Measurements from ENCODE around the gene RCE1.

Gene RCE1

DNA sequence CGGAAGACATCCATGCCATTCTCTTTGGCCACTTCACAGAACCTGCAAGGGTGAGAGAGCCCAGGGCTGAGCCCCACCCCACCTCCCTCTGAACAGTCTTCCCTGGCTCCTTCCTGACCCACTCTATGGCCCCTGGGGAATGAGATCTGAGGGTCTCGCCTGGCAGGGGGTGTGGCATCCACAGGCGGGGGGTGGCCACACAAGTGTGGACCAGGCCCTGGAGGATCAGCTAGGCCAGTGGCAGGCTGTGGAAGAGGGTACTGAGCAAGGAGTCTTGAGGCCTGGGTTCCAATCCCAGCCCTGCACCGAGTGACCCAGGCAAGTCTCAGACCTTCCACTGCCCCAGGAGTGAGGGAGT lies 8.0 kb downstream of the RCE1 start:
- TF ChIP-seq, protein P1, sequence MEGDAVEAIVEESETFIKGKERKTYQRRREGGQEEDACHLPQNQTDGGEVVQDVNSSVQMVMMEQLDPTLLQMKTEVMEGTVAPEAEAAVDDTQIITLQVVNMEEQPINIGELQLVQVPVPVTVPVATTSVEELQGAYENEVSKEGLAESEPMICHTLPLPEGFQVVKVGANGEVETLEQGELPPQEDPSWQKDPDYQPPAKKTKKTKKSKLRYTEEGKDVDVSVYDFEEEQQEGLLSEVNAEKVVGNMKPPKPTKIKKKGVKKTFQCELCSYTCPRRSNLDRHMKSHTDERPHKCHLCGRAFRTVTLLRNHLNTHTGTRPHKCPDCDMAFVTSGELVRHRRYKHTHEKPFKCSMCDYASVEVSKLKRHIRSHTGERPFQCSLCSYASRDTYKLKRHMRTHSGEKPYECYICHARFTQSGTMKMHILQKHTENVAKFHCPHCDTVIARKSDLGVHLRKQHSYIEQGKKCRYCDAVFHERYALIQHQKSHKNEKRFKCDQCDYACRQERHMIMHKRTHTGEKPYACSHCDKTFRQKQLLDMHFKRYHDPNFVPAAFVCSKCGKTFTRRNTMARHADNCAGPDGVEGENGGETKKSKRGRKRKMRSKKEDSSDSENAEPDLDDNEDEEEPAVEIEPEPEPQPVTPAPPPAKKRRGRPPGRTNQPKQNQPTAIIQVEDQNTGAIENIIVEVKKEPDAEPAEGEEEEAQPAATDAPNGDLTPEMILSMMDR (IDR thresholded peaks at IDR 0.05; ENCODE audit: insufficient read depth, low read length, missing control alignments), result no peak
- ChIA-PET CTCF (interaction anchor here (0.7 to 1.1 kb wide), 3 partner anchors 8 to 171 kb away, joined by 3 to 4 read pairs (median 3); partner anchors contain the start of gene RCE1), POLR2A (interaction anchor here (0.6 kb wide), 2 partner anchors 173 to 207 kb away, joined by 3 read pairs; no protein-coding TSS in a partner anchor)
- no peak for DNase-seq (ENCODE audit: low read depth, low spot score)
- no peak overlapping the region for H3K4me3 ChIP-seq (ENCODE audit: low read depth, low read length)

DNA sequence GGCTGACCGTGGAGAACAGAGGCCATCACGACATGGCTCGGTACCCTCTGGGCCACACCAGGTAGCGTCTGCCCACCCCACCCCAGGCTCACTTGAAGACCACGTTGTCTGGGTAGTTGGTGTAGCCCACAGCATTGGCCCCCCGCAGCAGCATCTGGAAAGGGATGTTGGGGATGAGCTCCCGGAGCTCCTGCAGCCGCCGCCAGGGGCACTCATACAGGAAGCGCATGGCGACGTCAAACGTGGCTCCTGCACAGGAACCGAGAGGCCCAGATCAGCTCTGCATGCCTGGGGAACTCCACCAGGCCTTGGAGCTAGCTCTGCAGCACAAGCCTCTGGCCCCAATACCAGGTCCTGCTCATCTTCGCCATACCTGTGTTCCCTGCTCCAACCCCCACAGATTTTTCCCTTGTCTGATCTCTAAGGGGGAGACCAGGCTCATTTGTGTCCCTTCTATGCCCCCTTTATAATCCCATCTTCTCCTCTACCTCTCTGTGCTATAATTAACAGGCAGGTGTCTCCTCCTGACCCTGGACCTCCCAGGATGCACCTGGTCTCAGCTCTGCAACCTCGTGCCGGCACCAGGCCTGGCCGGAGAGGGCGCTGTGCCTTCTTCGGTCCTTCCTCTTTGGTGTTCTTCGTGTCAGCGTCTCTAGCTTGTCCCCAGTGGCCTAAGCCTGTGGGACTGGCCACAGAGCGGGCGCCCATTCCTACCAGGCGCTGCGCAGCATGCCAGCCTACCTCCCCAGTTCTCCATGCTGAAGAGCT lies 8.6 kb downstream of the RCE1 start:
- H3K4me3 ChIP-seq (ENCODE audit: low read depth, low read length), result no peak overlapping the region
- ChIA-PET CTCF (interaction anchor here (0.7 to 1.1 kb wide), 3 partner anchors 8 to 120 kb away, joined by 3 to 4 read pairs (median 4); partner anchors contain the start of gene RCE1), POLR2A (interaction anchor here (0.6 kb wide), 1 partner anchor 173 kb away, joined by 3 read pairs; no protein-coding TSS in a partner anchor)
- no peak for DNase-seq (ENCODE audit: low read depth, low spot score)
- TF ChIP-seq, protein P1 (IDR thresholded peaks at IDR 0.05; ENCODE audit: insufficient read depth, low read length, missing control alignments), result peak; percentile 37

DNA sequence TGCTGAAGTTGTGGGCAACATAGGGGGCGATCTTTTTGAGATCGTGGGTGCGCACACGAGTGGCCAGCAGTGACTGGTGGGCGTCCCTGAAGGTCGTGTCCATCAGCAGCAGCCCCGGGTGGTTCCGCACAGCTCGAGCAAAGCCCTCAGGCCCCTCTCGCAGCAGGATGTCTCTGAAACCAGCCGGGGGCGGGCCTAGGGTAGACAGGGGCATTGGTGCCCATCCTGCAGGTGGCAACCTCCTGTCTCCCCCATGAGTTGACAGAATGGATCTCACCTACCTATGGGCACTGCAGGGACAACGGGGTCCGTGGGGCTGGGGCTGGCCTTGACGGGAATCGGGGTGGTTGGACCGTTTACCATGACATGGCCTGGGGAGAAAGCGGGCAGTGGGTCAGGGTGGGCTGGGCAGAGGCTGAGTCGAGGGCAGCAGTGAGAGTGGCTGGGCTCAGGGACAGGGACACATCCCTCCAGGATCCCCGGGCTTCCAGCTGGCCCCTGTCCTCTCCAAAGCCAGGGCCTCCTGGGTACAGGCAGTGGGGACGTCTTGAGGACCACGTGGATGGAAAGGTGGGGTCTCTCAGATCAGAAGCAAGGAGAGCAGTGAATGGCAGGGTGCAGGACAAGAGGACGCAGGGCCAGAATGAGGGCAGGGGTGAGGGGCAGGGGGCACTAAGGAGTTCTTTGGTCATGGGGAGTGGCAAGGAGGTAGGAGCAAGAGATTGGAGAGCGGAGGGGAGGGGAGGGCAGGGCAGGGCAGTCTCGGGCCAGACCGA lies 9.4 kb downstream of the RCE1 start:
- DNase-seq (ENCODE audit: low read depth, low spot score), result no peak
- POLR2A ChIA-PET, result no interaction called here
- TF ChIP-seq, protein P1 (IDR thresholded peaks at IDR 0.05; ENCODE audit: insufficient read depth, low read length, missing control alignments), result no peak
- CTCF ChIA-PET, result interaction anchor here (1.1 to 1.9 kb wide), 2 partner anchors 9 to 10 kb away, joined by 4 to 5 read pairs; partner anchors contain the start of gene RCE1
- H3K4me3 ChIP-seq (ENCODE audit: low read depth, low read length), result no peak overlapping the region

DNA sequence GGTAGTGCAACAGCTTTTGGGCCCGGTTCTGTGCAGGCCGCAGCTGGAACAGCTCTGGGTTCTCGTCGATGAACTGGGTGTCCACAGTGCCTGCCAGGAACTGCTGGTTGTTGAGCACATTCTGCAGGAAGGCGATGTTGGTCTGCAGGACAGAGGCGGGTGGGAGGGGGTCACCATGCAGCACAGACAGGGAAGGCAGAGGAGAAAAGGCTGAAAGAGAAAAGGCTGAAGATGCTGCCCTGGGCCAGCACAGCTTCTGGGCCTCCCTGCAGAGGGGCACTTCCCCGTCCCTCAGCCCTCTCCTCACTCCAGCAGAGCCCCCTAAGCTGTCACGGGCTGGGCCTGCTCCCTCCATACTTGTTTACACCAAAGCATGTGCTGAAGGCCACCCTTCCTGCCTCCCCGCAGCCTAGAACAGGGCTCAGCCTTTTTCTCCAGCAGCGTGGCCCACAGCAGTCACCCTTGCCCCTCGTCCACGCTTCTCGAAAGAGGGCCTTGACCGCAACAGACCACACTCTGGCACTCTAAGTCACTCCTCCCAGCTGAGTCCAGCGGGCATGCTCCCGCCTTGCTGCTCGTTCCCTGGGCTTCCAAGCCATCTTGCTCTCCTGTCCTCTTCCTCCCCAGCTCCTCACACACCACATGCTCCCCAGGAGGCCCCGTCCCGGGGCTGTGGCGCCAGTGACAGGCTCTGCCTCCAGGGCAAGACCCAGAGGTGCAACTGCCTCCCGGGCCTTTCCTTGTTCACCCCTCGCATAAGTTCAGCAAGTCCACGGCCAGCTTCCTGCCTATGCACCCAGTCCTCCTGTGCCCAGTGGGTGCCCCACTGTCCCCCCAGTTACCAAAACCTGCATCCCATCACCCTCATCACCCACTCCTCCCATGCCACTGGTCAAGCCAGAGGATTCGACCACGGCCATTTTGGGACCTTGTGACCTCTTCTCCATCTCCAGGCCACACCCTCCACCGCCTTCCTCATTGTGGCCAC lies 10.3 kb downstream of the RCE1 start:
- ChIA-PET CTCF (interaction anchor here (0.6 to 2.6 kb wide), 3 partner anchors 10 to 151 kb away, joined by 3 to 8 read pairs (median 5); partner anchors contain the start of gene RCE1), POLR2A (no interaction called here)
- TF ChIP-seq, protein P1 (IDR thresholded peaks at IDR 0.05; ENCODE audit: insufficient read depth, low read length, missing control alignments), result no peak
- H3K4me3 ChIP-seq (ENCODE audit: low read depth, low read length), result no peak overlapping the region
- no peak for DNase-seq (ENCODE audit: low read depth, low spot score)

DNA sequence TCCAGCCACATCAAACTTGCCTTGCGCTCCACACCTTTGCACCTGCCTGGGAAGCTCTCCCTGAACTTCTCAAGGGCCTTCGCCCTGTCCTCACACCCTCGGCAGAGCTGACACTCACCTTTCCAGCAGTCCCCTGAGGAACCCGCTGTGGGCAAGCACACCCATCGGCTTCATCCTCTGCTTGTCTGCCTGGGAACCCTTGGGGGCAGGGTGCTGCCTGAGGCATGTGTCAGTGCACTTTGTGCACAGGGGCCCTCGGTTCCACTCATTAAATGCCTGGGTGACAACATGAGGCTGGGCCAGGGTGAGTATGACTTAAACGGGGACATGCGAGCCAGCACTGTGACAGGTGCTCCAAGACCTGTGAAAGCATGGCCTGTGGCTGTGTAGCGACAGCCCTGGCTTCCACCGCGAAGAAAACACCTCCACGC lies 11.0 kb downstream of the RCE1 start:
- TF ChIP-seq, protein P1 (IDR thresholded peaks at IDR 0.05; ENCODE audit: insufficient read depth, low read length, missing control alignments), result no peak
- no peak overlapping the region for H3K4me3 ChIP-seq (ENCODE audit: low read depth, low read length)
- ChIA-PET POLR2A (no interaction called here), CTCF (interaction anchor here (1.0 to 2.6 kb wide), 3 partner anchors 10 to 168 kb away, joined by 4 to 8 read pairs (median 5); partner anchors contain the start of genes RCE1 and SYT12)
- no peak for DNase-seq (ENCODE audit: low read depth, low spot score)
